CD4-positive, alpha-beta T cell treated with Interleukin-6 at 100 ng/mL for 8 hours (primary cell): ENCODE results near the gene UBE2J1.
A peak's percentile ranks its signal among the peaks of the same experiment; 100 is the strongest.
"Not testable (repeated sequence)": the region's sequence is repeated elsewhere in the genome, so short reads cannot be mapped to it uniquely, and the experiment has no call there.

Experiments used
- DNase-seq: peaks from one replicate; pipeline ENCODE4 v3.0.0-alpha.2; 2020; ENCODE audit warnings: mixed read lengths, low spot score

UBE2J1 gene, protein sequence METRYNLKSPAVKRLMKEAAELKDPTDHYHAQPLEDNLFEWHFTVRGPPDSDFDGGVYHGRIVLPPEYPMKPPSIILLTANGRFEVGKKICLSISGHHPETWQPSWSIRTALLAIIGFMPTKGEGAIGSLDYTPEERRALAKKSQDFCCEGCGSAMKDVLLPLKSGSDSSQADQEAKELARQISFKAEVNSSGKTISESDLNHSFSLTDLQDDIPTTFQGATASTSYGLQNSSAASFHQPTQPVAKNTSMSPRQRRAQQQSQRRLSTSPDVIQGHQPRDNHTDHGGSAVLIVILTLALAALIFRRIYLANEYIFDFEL

DNA sequence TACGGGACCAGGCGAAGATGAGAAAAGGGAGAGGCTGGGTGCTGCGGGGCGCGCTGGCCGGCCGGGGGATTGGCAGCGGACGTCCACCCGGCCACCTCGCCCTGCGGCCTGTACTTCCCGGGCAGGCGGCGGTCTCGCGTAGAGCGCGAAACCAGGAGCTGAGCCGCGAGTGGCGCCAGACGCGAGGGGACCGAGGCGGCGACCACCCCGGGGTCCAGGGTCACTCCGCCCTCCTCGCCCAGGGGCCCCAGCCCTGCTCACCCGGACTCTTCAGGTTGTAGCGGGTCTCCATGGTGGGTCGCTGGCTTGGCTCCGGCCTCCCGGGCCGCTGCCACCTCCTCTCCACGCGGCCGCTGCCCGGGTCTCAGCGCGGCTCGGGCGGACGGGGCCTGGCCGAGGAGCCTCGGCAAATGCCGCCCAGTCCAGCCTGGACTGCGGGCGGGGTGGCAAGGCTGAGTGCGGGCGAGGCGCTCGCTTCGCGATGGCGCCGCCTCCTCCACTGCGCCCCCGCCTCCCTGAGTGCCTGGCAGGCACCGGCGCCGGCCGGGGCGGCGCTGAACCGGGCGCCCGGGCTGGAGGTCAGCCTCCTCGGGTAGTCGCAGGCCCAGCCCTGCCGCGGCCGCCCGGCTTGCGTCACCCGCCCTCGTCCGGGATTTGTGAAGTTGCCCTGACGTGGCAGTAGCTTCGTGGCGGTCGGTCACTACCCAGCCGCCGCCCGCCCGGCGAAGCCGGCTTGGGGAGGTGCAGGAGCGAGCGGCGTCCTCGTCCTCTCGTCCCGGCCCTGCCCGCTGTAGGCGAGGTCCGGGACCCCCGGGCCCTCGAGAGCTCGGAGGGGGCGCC, at the start of gene UBE2J1:
TSS of gene UBE2J1 (minus strand) at position 445 of the 840 bp plus-strand sequence. CDS start at position 292, 153 bp downstream.
- DNase-seq, result peak; percentile 72

DNA sequence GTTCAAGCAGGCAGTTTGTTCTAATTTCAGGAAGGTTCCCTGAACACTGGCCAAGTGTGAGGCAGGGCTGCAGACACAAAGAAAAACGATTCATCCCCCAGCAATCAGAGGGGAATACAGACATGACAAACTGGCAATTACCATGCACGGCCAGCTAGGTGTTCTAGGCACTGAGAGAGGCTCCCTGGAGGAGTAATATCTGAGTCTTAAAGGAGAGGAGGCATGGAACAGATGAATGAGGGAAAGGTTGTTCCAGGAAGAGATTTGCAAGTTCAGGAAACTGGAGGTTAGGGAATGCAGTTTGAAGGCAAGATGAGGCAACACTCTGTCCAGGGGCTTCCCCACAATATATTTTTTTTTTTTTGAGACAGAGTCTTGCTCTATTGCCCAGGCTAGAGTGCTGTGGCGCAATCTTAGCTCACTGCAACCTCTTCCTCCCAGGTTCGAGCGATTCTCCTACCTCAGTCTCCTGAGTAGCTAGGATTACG, 48.4 kb upstream of the UBE2J1 start:
- no peak for DNase-seq

DNA sequence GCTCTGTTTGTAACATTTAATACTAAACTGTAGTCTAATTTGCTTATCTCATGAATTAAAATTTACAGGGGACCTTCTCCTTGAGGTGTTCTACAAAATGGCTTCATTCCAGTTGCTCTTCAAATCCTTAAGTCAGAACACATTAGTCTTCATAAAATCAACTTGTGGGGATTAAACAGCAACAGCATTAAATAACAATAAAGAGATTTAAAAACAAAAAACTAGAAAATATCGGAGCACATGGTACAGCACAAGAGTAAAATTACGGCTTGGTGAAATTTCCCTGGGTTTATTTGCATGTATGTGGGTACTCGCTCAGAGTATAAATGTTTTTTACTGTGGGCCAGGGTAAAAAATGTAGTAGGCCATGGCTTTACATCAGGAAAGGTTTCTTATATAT, 47.5 kb upstream of the UBE2J1 start:
- no peak for DNase-seq

DNA sequence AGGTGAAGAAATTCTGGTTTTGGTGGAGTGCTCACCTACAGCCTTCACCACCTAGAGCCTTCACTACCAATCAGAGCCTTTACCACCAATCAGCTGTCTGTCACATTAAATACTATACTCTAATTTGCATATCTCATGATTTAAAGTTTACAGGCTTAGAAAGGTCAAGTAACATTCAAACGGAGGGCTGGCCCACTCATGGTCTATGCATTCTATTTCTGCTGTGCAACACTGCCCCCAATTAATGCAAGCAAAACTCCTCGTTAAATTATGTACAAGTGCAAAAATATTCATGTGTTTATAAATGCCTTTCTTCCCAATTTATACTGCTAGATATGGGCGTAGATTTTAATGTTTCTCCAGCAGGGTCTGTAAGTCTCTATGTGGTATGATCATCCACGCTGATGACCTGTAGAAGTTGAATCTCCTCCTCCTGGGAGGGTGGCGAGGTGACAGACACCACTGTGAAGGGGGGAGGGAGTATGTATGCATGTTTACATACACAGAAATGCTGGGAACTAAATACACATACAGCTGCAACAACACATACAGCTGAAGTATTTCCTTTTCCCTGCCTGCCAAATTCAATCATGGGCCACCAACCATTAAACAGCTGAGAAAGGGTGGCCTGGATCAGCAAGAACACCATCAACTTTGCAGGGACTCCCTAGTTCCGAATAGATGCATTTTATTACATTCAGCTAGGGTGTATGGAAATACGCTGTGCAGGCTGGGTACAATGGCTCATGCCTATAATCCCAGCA, 46.4 kb upstream of the UBE2J1 start:
- no peak for DNase-seq

DNA sequence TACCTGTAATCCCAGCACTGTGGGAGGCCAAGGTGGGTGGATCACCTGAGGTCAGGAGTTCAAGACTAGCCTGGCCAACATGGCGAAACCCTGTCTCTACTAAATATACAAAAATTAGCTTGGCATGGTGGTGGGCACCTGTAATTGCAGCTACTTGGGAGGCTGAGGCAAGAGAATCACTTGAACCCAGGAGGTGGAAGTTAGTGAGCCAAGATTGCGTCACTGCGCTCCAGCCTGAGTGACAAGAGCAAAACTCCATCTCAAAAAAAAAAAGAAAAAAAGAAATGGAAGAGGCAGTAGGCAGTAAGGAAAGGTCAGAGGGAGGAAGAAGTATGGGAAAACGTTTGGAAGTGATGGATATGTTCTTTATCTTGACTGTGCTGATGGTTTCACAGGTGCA, 45.4 kb upstream of the UBE2J1 start:
- DNase-seq, result not testable (repeated sequence)

DNA sequence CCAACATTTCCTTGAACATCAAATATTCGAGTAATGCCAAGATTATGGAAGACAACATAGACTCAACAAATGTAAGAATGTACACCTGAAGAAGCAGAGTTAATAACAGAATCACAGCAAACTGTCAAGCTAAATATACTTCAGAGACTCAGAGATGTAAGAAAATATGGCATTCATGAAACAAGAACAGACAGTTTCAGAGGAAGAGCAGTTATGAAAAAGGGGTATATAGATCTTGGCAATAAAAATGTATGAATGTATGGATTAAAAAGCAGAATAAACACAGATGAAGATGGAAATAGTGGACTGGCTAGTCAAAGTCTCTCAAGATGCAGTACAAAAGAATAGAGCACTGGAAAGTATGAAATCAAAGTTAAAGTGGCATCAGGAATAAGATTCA, 41.1 kb upstream of the UBE2J1 start:
- DNase-seq, result no peak

DNA sequence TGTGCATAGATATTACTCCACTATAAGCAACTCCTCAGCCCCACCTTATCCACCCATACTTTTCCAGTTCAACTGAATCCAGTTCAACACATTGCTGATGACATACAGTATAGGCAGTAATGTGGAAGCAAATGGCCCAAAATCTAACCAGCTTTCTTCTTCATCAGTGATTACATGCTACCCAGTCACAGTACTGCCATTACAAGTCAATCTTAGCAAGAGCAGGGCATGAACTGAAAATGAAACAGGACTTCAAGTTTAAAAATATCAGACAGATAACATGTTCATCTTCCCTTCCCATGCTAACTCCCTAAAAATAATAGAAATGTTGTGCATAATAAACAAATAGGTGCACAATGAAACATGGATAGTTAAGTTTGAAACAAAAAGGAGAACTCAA, 40.3 kb upstream of the UBE2J1 start:
- no peak for DNase-seq

DNA sequence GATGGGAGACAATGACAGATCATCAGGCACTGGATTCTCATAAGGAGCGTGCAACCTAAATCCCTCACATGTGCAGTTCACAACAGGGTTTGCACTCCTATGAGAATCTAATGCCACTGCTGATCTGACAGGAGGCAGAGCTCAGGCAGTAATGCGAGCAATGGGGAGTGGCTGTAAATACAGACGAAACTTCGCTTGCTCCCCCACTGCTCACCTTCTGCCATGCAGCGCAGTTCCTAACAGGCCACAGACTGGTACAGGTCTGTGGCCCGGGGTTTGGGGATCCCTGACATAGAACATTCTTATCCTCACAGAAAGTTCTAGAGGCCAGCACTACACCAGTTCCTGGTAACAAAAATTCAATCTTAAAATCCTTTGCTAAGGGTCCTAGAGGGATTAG, 36.3 kb upstream of the UBE2J1 start:
- no peak for DNase-seq

DNA sequence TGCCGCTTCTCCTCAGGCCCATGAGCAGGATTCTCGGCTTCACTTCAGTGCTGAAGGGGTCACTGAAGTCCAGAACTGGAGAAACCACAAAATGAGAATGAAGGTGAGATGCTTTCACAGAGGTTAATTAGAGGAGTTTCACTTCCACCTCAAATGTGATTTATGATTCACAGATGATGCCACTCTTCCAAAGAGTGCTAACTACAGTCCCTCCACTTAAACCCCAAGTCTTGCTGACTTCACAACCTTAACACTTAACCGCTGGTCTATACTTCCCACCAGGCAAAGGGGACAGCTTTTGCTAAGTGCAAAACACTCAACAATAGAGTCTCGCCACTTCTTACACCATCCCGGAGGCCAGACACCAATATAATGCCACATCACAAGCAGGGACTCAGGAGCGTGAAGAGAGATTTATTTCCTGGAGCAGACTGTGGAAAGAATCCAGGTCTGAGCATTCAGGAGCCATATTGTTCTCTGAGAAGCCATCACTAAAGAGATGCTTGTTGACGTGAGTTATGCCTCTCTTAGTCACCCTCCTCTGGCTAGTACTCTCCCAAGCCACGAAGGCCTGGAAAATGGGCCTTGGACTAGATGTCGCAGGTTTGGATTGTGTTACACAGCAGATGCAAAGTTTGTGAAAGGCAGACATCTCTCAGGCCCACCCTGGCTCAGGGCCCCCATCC, 35.1 kb upstream of the UBE2J1 start:
- no peak for DNase-seq

DNA sequence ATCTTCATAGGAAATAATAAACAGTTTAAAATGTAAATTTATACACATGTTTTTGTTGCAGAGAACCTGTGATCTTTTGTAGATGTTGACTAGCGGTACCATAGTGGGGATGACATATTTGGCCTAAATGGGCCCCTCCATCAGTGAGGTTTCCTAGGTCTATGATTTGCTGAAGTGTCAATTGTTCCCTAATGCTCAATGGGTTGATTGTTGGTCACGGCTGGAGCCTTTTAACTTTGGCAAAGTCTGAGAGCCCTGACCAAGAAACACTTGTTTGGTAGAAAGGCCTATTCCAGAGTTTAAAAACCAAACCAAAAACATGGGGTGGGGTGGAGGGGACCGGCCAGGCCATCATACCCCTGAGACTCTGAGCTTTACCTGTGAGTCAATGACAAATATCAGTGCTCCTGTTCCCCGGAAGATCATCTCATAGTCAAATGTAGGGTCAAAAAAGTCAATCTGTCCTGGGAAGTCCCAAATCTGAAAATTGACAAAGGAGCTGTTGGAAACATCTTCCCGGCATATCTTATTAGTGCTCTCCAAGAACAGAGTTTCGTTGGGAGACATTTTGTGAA, 34.5 kb upstream of the UBE2J1 start:
- no peak for DNase-seq

DNA sequence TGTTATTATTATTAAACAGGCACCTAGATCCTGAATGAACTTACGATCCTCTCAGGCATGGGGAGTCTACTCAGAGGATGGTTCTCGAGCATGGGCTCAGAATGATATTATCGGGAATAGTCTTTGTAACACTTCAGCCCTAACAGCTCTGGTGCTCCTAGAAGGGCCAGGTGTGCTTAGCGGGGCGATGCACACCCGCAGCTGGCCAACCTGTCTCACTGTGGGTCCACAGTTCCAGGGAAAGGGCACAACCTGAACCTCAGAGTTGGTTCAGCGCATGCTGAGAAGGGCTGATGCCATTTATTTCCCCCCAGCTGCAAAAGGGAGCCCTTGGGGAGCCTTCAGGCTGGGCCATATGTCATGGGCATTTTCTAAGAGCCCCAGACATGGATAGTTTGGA, 33.3 kb upstream of the UBE2J1 start:
- DNase-seq, result no peak

DNA sequence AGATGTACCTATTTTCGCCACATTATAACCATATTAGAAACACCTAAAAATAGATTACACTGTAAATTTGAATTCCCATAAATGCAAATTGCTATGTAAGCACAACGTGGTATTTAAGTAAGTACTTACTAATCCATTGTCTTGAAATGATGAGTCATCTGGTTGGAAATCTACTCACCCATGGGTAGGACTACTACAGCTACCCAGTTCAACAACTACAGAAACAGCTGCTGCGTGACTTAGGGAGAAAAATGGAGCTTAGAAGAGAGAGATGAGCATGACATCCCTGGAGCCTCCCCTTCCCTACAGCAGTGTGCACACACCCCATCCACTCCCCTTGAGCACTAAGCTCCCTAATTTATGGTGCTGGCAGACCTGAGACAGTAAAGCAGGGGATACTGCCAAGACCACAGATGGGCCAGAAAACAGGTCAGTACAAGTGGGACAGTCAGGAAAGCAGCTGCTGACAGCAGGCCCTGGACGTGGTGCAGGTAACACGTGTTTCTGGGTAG, 32.7 kb upstream of the UBE2J1 start:
- DNase-seq, result no peak

DNA sequence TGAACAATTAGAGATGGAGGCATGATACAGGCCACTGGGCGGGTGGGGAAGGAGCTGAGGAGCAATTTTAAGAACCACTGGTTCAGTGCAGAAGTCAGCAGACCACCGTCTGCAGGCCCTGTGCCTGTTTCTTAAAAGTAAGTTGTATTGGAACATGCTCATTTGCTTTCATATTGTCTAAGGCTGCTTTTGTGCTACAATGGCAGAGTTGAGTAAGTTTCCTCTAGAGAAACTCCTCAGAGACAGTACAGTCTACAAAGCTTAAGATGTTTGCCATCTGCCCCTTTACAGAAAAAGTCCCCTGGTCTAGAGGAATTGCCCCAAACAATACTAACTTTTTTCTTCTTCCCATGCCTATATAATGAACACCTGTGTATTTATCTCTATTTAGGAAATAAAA, 28.5 kb upstream of the UBE2J1 start:
- DNase-seq, result no peak

DNA sequence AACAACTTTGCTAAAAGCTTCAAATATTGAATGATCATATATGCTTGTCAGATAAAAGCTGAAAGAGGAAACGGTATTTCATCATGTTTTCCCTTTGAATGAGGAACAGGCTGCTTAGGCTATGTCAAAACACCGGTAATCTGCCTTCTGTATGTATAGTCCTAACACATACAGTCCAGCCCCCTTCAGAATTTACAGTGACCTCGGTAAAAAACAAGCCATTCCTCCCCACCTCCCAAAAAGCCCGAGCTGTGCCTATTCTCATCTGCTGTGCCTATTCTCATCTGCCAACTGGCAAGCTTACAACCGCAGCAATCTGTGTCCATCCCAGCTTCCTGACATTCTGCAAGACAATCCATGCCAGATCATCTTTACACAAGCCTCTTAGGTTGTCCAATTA, 26.8 kb upstream of the UBE2J1 start:
- DNase-seq, result no peak

DNA sequence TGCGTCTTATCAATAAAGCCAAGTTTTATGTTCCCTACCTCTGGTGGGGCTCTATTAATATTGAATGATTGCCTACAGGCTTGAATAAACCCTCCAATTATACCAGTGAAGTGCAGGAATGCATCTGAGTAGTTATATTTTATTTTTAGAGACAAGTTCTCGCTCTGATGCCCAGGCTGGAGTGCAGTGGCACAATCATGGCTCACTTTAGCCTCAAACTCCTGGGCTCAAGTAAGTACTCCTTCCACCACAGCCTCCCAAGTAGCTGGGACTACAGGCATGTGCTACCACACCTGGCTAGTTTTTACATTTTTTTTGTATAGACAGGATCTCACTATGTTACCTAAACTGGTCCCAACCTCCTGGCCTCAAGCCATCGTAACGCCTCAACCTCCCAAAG, 26.1 kb upstream of the UBE2J1 start:
- no peak for DNase-seq

DNA sequence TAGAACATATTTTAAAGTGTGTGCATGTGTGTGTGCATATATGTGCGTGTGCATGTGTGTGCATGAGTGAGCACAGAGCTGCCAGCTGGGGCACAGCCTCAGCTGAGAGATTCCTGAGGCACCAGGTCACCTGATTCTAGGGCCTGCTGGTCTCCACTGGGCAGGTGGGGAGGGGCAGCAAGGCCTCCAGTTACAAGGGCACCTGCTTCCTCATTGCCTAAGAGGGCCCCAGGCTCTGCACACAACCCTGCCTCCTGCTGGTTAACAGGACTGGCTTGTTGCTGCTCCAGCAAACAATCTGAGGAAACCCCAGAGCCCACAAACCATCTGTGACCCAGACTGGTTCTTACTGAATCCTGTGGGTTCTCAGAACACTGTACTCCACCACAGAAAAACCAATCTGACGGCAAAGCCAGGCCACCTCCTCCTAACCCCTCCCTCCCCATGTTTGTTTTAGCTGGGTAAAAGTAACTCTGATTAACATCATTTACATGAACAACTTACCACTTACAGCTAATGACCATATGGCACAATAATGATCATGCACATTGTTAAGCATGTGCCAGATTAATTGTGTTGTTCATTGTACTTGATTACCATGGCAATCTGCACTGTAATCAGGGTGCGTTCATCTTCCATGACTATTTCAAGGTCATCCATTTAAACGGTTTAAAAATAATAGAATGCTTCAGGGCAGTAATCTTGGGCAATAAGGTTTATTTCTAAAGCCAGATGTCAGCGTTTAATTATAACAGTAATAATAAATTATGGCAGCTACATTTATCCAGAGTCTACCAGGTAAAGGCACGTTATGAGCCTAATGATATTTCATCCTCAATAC, 23.1 kb upstream of the UBE2J1 start:
- peak; percentile 61 for DNase-seq

DNA sequence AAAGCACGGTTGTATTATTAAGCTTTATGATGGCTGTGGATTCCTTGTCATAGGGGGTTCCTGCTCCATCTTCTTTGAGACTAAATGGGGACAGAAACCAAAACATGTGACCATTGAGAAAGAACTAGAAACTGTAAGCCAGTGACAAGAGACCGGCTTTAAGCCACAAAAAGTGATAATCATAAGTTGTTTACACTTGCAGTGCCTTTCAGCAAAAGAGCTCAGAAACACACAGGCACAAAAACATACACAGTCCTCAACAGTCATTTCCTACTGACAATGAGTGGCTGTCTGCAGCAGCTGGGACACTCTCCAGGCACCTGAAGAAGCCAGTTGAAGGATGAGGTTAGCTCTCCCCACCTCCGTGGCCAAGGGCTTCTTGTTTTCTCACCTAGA, 20.0 kb upstream of the UBE2J1 start:
- DNase-seq, result no peak

DNA sequence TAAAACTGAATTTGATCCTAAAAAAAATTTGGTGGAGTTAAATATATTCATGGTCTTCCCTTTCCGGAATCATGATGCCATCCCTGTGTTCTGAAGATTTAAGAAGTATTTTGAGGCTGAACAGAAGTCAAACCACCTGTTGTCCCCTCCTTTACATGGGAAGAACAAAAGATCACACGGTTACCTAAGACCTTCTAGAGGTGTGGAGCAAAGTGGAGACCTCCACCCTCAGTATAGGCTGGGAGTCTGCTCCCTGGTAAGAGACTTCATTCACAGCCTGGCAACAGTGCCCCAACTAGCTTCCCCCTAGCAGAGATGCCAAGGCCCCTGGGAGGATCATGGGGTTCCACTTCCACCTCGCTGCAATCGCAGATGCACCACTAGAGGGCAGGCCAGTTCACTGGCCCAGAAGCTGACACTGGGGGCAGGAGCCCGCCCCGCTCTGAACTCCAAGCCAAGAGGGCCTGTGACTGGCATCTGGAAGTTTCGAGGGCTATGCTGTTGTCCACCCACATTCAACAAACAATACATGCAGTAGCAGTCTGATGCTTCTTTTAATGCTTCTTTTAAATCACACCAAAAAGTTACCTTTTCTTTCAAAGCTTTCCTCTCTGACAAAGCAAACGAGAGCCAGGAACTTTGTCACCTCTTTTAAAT, 19.5 kb upstream of the UBE2J1 start:
- DNase-seq, result peak; percentile 80

DNA sequence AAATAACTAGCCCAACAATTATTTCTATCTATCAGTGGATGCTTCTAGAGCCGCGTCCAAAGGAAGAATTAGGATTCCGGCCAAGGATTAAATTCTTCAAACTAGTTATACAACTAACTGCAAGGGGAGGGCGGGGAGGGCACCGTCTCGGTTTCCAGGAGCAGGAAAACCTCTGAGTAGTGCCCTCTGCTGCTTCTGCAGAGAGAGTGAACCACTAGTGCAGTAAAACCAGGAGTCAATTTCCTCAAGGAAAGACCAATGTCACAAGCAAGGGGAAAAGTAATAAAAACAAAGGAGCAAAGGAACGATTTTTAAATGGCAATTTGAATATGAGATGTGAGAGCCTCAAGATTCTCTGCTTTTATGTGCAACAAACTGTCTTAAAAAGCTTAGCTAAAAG, 16.5 kb upstream of the UBE2J1 start:
- no peak for DNase-seq

DNA sequence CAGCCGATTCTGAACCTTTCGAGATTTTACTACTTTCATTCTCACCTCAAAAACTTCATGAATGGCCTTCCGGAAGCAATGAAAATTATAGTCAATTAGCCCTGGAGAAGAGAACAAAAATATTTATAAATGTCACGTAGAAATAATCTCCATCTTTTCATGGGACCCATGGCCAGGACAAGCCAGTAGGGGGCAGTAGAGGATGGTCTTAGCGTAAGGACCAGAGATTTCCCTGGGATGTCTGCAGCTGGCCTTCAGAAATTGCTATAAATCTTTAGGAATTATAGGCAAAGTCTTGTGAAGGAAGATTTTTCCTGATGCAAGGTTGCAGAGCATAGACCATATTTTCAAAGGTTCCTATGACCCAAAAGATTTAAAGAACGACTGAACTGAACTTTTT, 15.6 kb upstream of the UBE2J1 start:
- DNase-seq, result peak; percentile 50
